Fibroblast of lung (primary cell): ENCODE results near the gene ARL16. TPM values are rescaled to one million over a fixed set of nuclear protein-coding genes. Genes with fewer than 3 reads are reported as not detected.

Source experiments
- DNase-seq, 2 donors: peaks; one replicate each; pipeline versions ENCODE4 v3.0.0 to v3.0.0-alpha.2; 2010; ENCODE audit warnings: low read depth in 2 of 2
- H2AFZ ChIP-seq: 2 replicates; pipeline ENCODE4 v1.5.1; 2012; ENCODE audit warnings: low read length, control low read depth, inconsistent platforms
- H3K27ac ChIP-seq: 2 replicates; pipeline ENCODE4 v1.5.1; 2011; ENCODE audit warnings: low read length, control low read depth; ENCODE audit not compliant: insufficient read depth
- H3K27me3 ChIP-seq: 2 replicates; pipeline ENCODE4 v1.5.1; 2011; ENCODE audit warnings: mild to moderate bottlenecking, low read length; ENCODE audit not compliant: control insufficient read depth, insufficient read depth
- H3K36me3 ChIP-seq: 2 replicates; pipeline ENCODE4 v1.5.1; 2011; ENCODE audit warnings: low read length; ENCODE audit not compliant: control insufficient read depth, insufficient read depth
- H3K4me1 ChIP-seq: 2 replicates; pipeline ENCODE4 v1.5.1; 2011; ENCODE audit warnings: low read length; ENCODE audit not compliant: control insufficient read depth, insufficient read depth; ENCODE audit errors: extremely low read depth
- H3K4me2 ChIP-seq: 2 replicates; pipeline ENCODE4 v1.5.1; 2011; ENCODE audit warnings: low read length, control low read depth; ENCODE audit not compliant: insufficient read depth; ENCODE audit errors: extremely low read depth
- H3K4me3 ChIP-seq, 4 experiments: fragments of 200-600 bp in 1 of 4; sonication (generic) in 1 of 4; replicated peaks in 1 of 4; 2 replicates each; pipeline ENCODE4 v1.5.1; 2011 to 2016; ENCODE audit warnings: low read length in 4 of 4, low read depth in 3 of 4, mild to moderate bottlenecking in 3 of 4, control low read depth in 2 of 4, inconsistent platforms in 1 of 4, mixed read lengths in 1 of 4; ENCODE audit not compliant: insufficient read depth in 1 of 4; ENCODE audit errors: control extremely low read depth in 1 of 4
- H3K79me2 ChIP-seq: 2 replicates; pipeline ENCODE4 v1.5.1; 2012; ENCODE audit warnings: mild to moderate bottlenecking, low read length, inconsistent platforms; ENCODE audit not compliant: control insufficient read depth, insufficient read depth
- H3K9ac ChIP-seq: 2 replicates; pipeline ENCODE4 v1.5.1; 2011; ENCODE audit warnings: mild to moderate bottlenecking, low read length, control low read depth; ENCODE audit not compliant: insufficient read depth
- H3K9me3 ChIP-seq: 2 replicates; pipeline ENCODE4 v1.5.1; 2012; ENCODE audit warnings: low read depth, low read length; ENCODE audit not compliant: control insufficient read depth, insufficient read depth
- H4K20me1 ChIP-seq: 2 replicates; pipeline ENCODE4 v1.5.1; 2011; ENCODE audit warnings: low read length; ENCODE audit not compliant: control insufficient read depth, insufficient read depth; ENCODE audit errors: extremely low read depth
- EZH2 ChIP-seq: IDR thresholded peaks from 2 replicates; pipeline ENCODE4 v1.5.1; 2012; ENCODE audit warnings: low read length, control low read depth, mild to moderate bottlenecking; ENCODE audit errors: missing control alignments
- polyA plus RNA-seq, 2 donors: library from polyadenylated mRNA; depleted of rRNA in 1 of 2; stranded (reverse) in 1 of 2; unstranded in 1 of 2; fragments of >200 nt; gene quantifications; 2 replicates each; pipeline ENCODE4 v1.2.1, GENCODE V29; 2011 to 2012; ENCODE audit warnings: missing spikeins in 1 of 2
- total RNA-seq: library from RNA; depleted of rRNA; stranded (reverse); fragments of >200 nt; gene quantifications from 2 replicates; pipeline ENCODE4 v1.2.1, GENCODE V29; 2014
- TF ChIP-seq, protein P1 (sequence below), 2 donors: IDR thresholded peaks in 1 of 2; conservative IDR thresholded peaks in 1 of 2; 1 replicate in 1 of 2; 2 replicates in 1 of 2; pipeline ENCODE4 v1.5.1; 2011 to 2012; ENCODE audit warnings: low read length in 2 of 2, control low read depth in 1 of 2, inconsistent platforms in 1 of 2, low read depth in 1 of 2, mild to moderate bottlenecking in 1 of 2

The ARL16 gene
- total and polyA plus RNA-seq, 2 donors (not counting 1 experiment from before 2014, with no cell fraction given): 28.1 to 35.8 TPM

DNA sequence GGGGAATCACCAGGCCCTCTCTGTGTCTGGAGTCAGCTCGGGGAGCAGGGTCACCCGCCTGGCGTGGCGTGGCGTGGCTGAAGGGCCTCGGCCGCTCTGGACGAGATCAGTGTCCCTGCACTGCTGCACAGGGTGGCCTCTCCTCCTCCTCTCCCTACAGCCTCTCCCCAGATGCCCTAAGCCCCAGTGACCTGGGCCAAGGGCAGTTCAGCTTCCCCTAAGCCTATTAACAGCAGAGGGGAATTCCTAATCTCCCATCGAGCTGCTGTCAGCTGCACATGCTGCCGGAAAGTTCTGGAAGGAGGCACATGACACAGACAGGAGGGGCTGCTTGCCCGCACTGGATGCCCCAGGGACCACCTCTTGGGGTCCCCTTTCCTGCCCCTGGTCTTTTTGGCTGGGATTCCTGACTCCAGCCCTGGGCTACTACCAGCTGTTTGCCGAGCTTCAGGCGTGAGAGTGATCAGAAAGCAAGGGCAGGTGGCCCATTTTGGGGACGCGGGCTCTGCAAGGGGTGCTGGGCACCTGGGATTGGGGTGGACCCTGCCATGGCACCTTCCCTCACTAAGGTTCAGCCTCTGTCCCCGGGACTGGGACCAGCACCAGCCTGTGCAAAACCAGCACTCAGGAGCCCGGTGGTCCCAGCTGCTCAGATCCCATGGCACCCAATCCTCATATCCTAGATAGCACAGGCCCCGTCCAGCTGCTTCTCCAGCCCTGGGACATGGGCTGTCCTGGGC lies 28.0 kb downstream of the ARL16 start:
- H3K9me3 ChIP-seq: no peaks in the 10 kb centered on the region
- no peaks in the 10 kb centered on the region for H3K27me3 ChIP-seq
- no peak for TF ChIP-seq EZH2
- TF ChIP-seq, protein P1, sequence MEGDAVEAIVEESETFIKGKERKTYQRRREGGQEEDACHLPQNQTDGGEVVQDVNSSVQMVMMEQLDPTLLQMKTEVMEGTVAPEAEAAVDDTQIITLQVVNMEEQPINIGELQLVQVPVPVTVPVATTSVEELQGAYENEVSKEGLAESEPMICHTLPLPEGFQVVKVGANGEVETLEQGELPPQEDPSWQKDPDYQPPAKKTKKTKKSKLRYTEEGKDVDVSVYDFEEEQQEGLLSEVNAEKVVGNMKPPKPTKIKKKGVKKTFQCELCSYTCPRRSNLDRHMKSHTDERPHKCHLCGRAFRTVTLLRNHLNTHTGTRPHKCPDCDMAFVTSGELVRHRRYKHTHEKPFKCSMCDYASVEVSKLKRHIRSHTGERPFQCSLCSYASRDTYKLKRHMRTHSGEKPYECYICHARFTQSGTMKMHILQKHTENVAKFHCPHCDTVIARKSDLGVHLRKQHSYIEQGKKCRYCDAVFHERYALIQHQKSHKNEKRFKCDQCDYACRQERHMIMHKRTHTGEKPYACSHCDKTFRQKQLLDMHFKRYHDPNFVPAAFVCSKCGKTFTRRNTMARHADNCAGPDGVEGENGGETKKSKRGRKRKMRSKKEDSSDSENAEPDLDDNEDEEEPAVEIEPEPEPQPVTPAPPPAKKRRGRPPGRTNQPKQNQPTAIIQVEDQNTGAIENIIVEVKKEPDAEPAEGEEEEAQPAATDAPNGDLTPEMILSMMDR (conservative IDR thresholded peaks at IDR 0.05 in 1 of 2, IDR thresholded peaks at IDR 0.05 in 1 of 2; ENCODE audit: low read depth in 1 of 2, low read length in 2 of 2): no peak
- no peak overlapping the region for H3K4me2 ChIP-seq
- H3K36me3 ChIP-seq: no peaks in the 10 kb centered on the region
- peaks cover 5% of the 10 kb centered on the region for H3K4me1 ChIP-seq
- no peaks in the 10 kb centered on the region for H3K79me2 ChIP-seq
- H4K20me1 ChIP-seq: no peaks in the 10 kb centered on the region
- H3K27ac ChIP-seq: no peak overlapping the region
- H3K4me3 ChIP-seq: no peak overlapping the region
- H2AFZ ChIP-seq: no peak overlapping the region
- no peak for DNase-seq
- H3K9ac ChIP-seq: no peak overlapping the region

DNA sequence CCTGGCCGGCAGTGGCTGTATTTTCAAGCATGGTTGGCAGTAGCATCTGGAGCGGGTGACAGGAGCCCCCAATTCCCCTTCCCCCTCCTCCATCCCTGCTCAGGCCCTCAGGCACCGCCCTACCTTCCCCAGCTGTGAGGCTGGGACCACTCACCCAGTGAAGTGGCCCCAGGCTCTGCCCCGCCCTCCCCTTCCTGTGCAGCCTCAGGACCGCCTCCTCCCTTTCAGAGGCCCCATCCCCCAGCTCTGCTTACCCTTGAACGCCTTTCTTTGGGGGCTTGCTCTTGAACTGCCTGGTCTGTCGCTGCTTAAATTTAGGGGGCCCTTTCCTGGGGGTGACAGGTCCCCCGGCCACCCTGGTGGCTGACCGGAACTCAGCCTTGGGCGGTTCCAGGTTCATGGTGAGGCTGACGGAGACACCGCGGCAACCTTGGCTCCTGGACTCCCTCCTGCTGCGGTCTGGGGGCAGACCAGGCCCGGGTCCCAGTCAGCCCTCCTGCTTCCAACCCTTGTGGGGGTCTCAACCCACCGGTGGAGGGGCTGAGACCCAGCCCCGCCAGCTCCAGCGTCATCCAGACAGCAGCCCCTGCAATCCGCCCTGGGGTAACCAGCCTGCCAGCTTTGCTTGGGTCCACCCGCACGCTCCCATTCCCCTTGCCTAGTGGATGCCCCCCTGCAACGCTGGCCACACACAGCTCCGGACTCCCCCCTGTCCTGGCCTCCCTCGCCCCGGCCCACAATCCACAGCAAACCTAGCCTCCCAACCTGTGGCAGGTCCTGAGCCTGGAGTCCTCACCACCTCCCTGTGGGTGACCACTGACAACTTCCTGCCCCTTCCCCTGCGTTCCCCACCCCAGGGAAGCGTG lies 30.5 kb downstream of the ARL16 start:
- Histone ChIP-seq H3K4me1 (peaks cover 5% of the 10 kb centered on the region), H3K79me2 (no peaks in the 10 kb centered on the region), H3K9me3 (no peaks in the 10 kb centered on the region), H3K9ac (no peak overlapping the region), H3K4me2 (no peak overlapping the region), H4K20me1 (no peaks in the 10 kb centered on the region), H3K36me3 (no peaks in the 10 kb centered on the region), H3K27ac (no peak overlapping the region), H3K4me3 (no peak overlapping the region), H2AFZ (no peak overlapping the region), H3K27me3 (peaks cover 8% of the 10 kb centered on the region)
- TF ChIP-seq, protein P1 (conservative IDR thresholded peaks at IDR 0.05 in 1 of 2, IDR thresholded peaks at IDR 0.05 in 1 of 2; ENCODE audit: low read depth in 1 of 2, low read length in 2 of 2): no peak
- no peak for TF ChIP-seq EZH2
- no peak for DNase-seq

DNA sequence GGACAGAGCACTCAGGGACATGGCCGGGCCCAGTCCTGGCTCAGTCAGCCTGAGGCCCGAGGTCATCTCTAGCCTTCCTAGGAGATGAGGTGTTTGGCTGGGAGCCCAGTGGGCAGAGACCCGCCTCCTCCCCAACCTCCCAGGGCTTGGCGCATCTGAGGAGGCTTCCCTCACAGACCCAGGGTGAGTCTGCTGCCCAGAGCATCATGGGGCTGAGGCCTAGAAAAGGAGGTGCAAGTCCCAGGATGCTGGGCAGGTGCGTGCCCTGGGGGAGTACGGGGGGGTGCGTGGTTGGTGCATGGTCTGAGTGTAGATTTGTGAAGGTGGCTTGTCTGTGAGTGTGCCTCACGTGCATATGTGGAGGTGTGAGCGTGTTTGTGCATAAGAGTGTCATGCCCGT lies 31.9 kb downstream of the ARL16 start:
- Histone ChIP-seq H3K4me1 (peaks cover 5% of the 10 kb centered on the region), H4K20me1 (no peaks in the 10 kb centered on the region), H3K9ac (no peak overlapping the region), H3K27ac (no peak overlapping the region), H3K9me3 (no peaks in the 10 kb centered on the region), H3K36me3 (no peaks in the 10 kb centered on the region), H2AFZ (no peak overlapping the region), H3K4me3 (no peak overlapping the region), H3K79me2 (no peaks in the 10 kb centered on the region), H3K4me2 (no peak overlapping the region), H3K27me3 (peaks cover 21% of the 10 kb centered on the region)
- DNase-seq: peak; percentile 86 to 87
- TF ChIP-seq EZH2: no peak
- TF ChIP-seq, protein P1 (conservative IDR thresholded peaks at IDR 0.05 in 1 of 2, IDR thresholded peaks at IDR 0.05 in 1 of 2; ENCODE audit: low read depth in 1 of 2, low read length in 2 of 2): no peak
